NB4 (cell line): ENCODE results near the gene PRKG1.

Experiments
- CTCF ChIP-seq: IDR thresholded peaks from one replicate; pipeline ENCODE4 v1.5.1; 2012; ENCODE audit warnings: low read depth, low read length
- MAX ChIP-seq: IDR thresholded peaks from 2 replicates; pipeline ENCODE4 v1.6.1; 2011; ENCODE audit warnings: low read depth, low read length

DNA sequence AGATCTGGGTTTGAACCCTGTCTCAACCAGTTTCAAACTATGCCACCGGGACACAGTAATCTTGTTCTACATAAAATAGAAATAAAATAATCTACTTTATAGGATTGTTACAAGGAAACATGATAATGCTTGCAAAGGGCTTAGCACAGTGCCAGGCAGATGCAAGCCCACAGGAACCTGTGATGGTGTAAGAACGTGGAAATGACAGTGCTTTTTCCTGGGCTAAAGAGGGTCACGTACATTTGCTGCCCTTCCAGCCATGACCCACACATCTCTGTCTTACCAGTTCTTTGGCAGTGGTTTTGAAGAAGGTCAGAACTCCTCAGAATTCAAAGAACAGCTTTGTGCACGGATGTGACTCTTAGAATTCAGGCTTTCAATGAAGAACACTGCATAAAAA is 342.2 kb downstream of the PRKG1 start:
- no peak for TF ChIP-seq CTCF
- TF ChIP-seq MAX: no peak
